IMR-90 (cell line): Measurements from ENCODE around the gene MRGPRE. TPM values are rescaled to one million over a fixed set of nuclear protein-coding genes. Genes with fewer than 3 reads are reported as not detected.
"Not testable (repeated sequence)": the region's sequence is repeated elsewhere in the genome, so short reads cannot be mapped to it uniquely, and the experiment has no call there.

Source experiments
- ATAC-seq: fragments of 200-7000 bp; cut with Tn5 transposase; 2 replicates; pipeline ENCODE4 v1.9.1; 2020; ENCODE audit warnings: low read depth, mild to moderate bottlenecking, moderate library complexity
- BruUV-seq: library from RNA; stranded (reverse); fragments of 400-500 nt; replicated peaks from 2 replicates; lab custom pipeline; 2021; lab: Mats Ljungman, UMichigan
- CTCF ChIA-PET: fragments of 300-600 bp; formaldehyde crosslinking; extraction: SDS; loops from one replicate; lab custom pipeline; 2021; ENCODE audit warnings: antibody characterized with exemption; lab: Yijun Ruan, JAX
- POLR2A ChIA-PET: fragments of 300-600 bp; sonication (Branson Sonifier 250); formaldehyde crosslinking; loops from one replicate; lab custom pipeline; 2022; ENCODE audit warnings: antibody characterized with exemption; ENCODE audit not compliant: unreplicated experiment; lab: Charles Lee
- DNase-seq: peaks from one replicate; pipeline ENCODE4 v3.0.0; 2013
- H2AFZ ChIP-seq: replicated peaks from 2 replicates; pipeline ENCODE3; 2013; ENCODE audit warnings: low read length, mild to moderate bottlenecking; ENCODE audit not compliant: poor library complexity
- H2AK5ac ChIP-seq: 2 replicates; pipeline ENCODE4 v1.6.1; 2013; ENCODE audit warnings: low read depth, low read length, inconsistent platforms
- H2AK9ac ChIP-seq: replicated peaks from 2 replicates; pipeline ENCODE3; 2013; ENCODE audit warnings: mild to moderate bottlenecking, low read depth, low read length, moderate library complexity; ENCODE audit not compliant: poor library complexity
- H2BK120ac ChIP-seq: 2 replicates; pipeline ENCODE4 v1.6.1; 2013; ENCODE audit warnings: low read depth, low read length, inconsistent platforms
- H2BK15ac ChIP-seq: 3 replicates; pipeline ENCODE4 v1.6.1; 2013; ENCODE audit warnings: low read depth, low read length, inconsistent platforms
- H2BK20ac ChIP-seq: 2 replicates; pipeline ENCODE4 v1.6.1; 2013; ENCODE audit warnings: low read depth, mild to moderate bottlenecking, inconsistent platforms, low read length, moderate library complexity
- H2BK5ac ChIP-seq: 2 replicates; pipeline ENCODE4 v1.6.1; 2013; ENCODE audit warnings: mild to moderate bottlenecking, low read depth, low read length, inconsistent platforms; ENCODE audit not compliant: poor library complexity, severe bottlenecking
- H3K14ac ChIP-seq: replicated peaks from 2 replicates; pipeline ENCODE4 v1.6.1; 2013; ENCODE audit warnings: low read depth, low read length, inconsistent platforms
- H3K18ac ChIP-seq: 2 replicates; pipeline ENCODE4 v1.6.1; 2013; ENCODE audit warnings: low read depth, low read length, control low read depth
- H3K23ac ChIP-seq: 2 replicates; pipeline ENCODE4 v1.6.1; 2013; ENCODE audit warnings: low read depth, low read length, inconsistent platforms
- H3K27ac ChIP-seq: 2 replicates; pipeline ENCODE4 v1.5.1; 2013; ENCODE audit warnings: mild to moderate bottlenecking, control low read depth, low read length; ENCODE audit not compliant: insufficient read depth
- H3K27me3 ChIP-seq: 2 replicates; pipeline ENCODE4 v1.6.1; 2013; ENCODE audit warnings: low read length; ENCODE audit not compliant: control insufficient read depth, insufficient read depth
- H3K36me3 ChIP-seq: 2 replicates; pipeline ENCODE4 v1.6.1; 2013; ENCODE audit warnings: low read length, mixed read lengths; ENCODE audit not compliant: control insufficient read depth, insufficient read depth
- H3K4ac ChIP-seq: 2 replicates; pipeline ENCODE4 v1.6.1; 2013; ENCODE audit warnings: low read depth, low read length, inconsistent platforms
- H3K4me1 ChIP-seq: 2 replicates; pipeline ENCODE4 v1.6.1; 2013; ENCODE audit warnings: low read length, mixed read lengths; ENCODE audit not compliant: control insufficient read depth, insufficient read depth
- H3K4me2 ChIP-seq: 2 replicates; pipeline ENCODE4 v1.6.1; 2013; ENCODE audit warnings: low read depth, mild to moderate bottlenecking, control low read depth, low read length, moderate library complexity
- H3K4me3 ChIP-seq: 2 replicates; pipeline ENCODE4 v1.5.1; 2013; ENCODE audit warnings: low read depth, mild to moderate bottlenecking, control low read depth, low read length, moderate library complexity; ENCODE audit not compliant: insufficient read depth
- H3K56ac ChIP-seq: 2 replicates; pipeline ENCODE4 v1.6.1; 2013; ENCODE audit warnings: low read length, inconsistent platforms; ENCODE audit not compliant: insufficient read depth; ENCODE audit errors: extremely low read depth
- H3K79me1 ChIP-seq, 2 experiments: 2 replicates each; pipeline ENCODE4 v1.6.1; 2013; ENCODE audit warnings: low read length in 2 of 2, inconsistent platforms in 1 of 2, low read depth in 1 of 2
- H3K9ac ChIP-seq: 2 replicates; pipeline ENCODE4 v1.6.1; 2013; ENCODE audit warnings: low read depth, low read length, control low read depth
- H3K9me1 ChIP-seq: 2 replicates; pipeline ENCODE4 v1.6.1; 2013; ENCODE audit warnings: low read length, inconsistent platforms; ENCODE audit not compliant: insufficient read depth
- H3K9me3 ChIP-seq: 2 replicates; pipeline ENCODE4 v1.6.1; 2013; ENCODE audit warnings: low read length; ENCODE audit not compliant: control insufficient read depth, insufficient read depth
- H4K20me1 ChIP-seq: 2 replicates; pipeline ENCODE4 v1.6.1; 2013; ENCODE audit warnings: low read length, inconsistent platforms; ENCODE audit not compliant: insufficient read depth
- H4K5ac ChIP-seq: 2 replicates; pipeline ENCODE4 v1.6.1; 2013; ENCODE audit warnings: mild to moderate bottlenecking, low read depth, low read length, control low read depth
- H4K8ac ChIP-seq, 2 experiments: 2 replicates each; pipeline ENCODE4 v1.6.1; 2013; ENCODE audit warnings: low read depth in 2 of 2, low read length in 2 of 2, control low read depth in 1 of 2, inconsistent platforms in 1 of 2
- H4K91ac ChIP-seq: 2 replicates; pipeline ENCODE4 v1.6.1; 2013; ENCODE audit warnings: low read depth, low read length, inconsistent platforms; ENCODE audit not compliant: insufficient read depth
- WGBS, 2 experiments: methylation state at CpG; one replicate each; pipeline versions ENCODE4 v1.1.5 to v1.1.7; 2013; ENCODE audit warnings: missing lambda C conversion rate in 2 of 2; ENCODE audit not compliant: insufficient read length in 1 of 2; ENCODE audit errors: extremely low coverage in 2 of 2; 5-methylcytosine and 5-hydroxymethylcytosine counted together
- dilution Hi-C: fragments of 300-500 bp; cut with HindIII; formaldehyde crosslinking; loops from one replicate; pipeline ENCODE4 v1.14.3; 2018; ENCODE audit warnings: low sequenced_read_pairs; ENCODE audit not compliant: unreplicated experiment
- in situ Hi-C: fragments of 300-500 bp; cut with MboI; formaldehyde crosslinking; loops from 3 replicates; pipeline ENCODE4 v1.14.3; 2019; ENCODE audit warnings: low sequenced_read_pairs, inconsistent platforms, mixed read lengths
- intact Hi-C: fragments of 100-400 bp; cut with micrococcal nuclease; formaldehyde crosslinking; loops from 2 replicates; pipeline ENCODE4 v1.10.0; 2022
- polyA plus RNA-seq, 3 experiments: library from polyadenylated mRNA; depleted of rRNA; stranded (reverse); fragments of >200 nt; gene quantifications; 2 replicates each; pipeline ENCODE4 v1.2.3, GENCODE V29; 2012; ENCODE audit warnings: low replicate concordance in 1 of 3
- total RNA-seq: library from RNA; depleted of rRNA; stranded (reverse); fragments of >200 nt; gene quantifications from 2 replicates; pipeline ENCODE4 v1.2.3, GENCODE V29; 2012

The MRGPRE gene
- total and polyA plus RNA-seq, 2 of the 4 experiments (the other 2 are of a cell fraction), result not detected

GRCh38 chr11:3261831-3262230, 29.6 kb upstream of the MRGPRE start:
- H2AK5ac ChIP-seq, H3K56ac ChIP-seq, H2BK120ac ChIP-seq, ATAC-seq, intact Hi-C loops, H3K27ac ChIP-seq, in situ Hi-C loops, H3K79me1 ChIP-seq, H3K23ac ChIP-seq, H4K20me1 ChIP-seq, H2AFZ ChIP-seq, H2BK5ac ChIP-seq, H3K9me1 ChIP-seq, H2BK15ac ChIP-seq, H3K4me2 ChIP-seq, H3K4ac ChIP-seq, H2AK9ac ChIP-seq, H3K9ac ChIP-seq, H3K27me3 ChIP-seq, H3K9me3 ChIP-seq, H4K8ac ChIP-seq, H3K4me1 ChIP-seq, POLR2A ChIA-PET, H4K5ac ChIP-seq, H3K4me3 ChIP-seq, H3K18ac ChIP-seq, H2BK20ac ChIP-seq, BruUV-seq, H4K91ac ChIP-seq, dilution Hi-C loops, DNase-seq, CTCF ChIA-PET, H3K36me3 ChIP-seq, H3K14ac ChIP-seq: not testable (repeated sequence)
- WGBS, 2 experiments, result no CpG with 5 or more reads among the region's 8 CpGs

GRCh38 chr11:3257509-3257908, 25.3 kb upstream of the MRGPRE start:
- H3K27ac ChIP-seq, H3K36me3 ChIP-seq, H3K18ac ChIP-seq, H4K20me1 ChIP-seq, H3K9me3 ChIP-seq, ATAC-seq, H2BK15ac ChIP-seq, CTCF ChIA-PET, H2BK5ac ChIP-seq, H2AFZ ChIP-seq, H3K9ac ChIP-seq, intact Hi-C loops, H4K8ac ChIP-seq, H3K23ac ChIP-seq, H3K4me1 ChIP-seq, BruUV-seq, H2BK120ac ChIP-seq, H3K9me1 ChIP-seq, H4K5ac ChIP-seq, H3K79me1 ChIP-seq, in situ Hi-C loops, H4K91ac ChIP-seq, H2AK5ac ChIP-seq, POLR2A ChIA-PET, H2AK9ac ChIP-seq, H3K14ac ChIP-seq, H3K4me3 ChIP-seq, H3K4me2 ChIP-seq, H3K4ac ChIP-seq, DNase-seq, H3K56ac ChIP-seq, H3K27me3 ChIP-seq, dilution Hi-C loops, H2BK20ac ChIP-seq: not testable (repeated sequence)
- no CpG with 5 or more reads among the region's 1 CpG for WGBS, 2 experiments
